H1 (cell line): ENCODE data around the gene PLCB1. TPM values are rescaled to one million over a fixed set of nuclear protein-coding genes. Genes with fewer than 3 reads are reported as not detected.

ENCODE experiments used
- CTCF ChIA-PET: fragments of 300-600 bp; sonication (Branson Sonifier 250); formaldehyde crosslinking; loops from one replicate; lab custom pipeline; 2021; ENCODE audit not compliant: partially characterized antibody; lab: Charles Lee
- POLR2A ChIA-PET: fragments of 300-600 bp; sonication (Branson Sonifier 250); formaldehyde crosslinking; loops from one replicate; lab custom pipeline; 2021; ENCODE audit warnings: inconsistent platforms; ENCODE audit not compliant: partially characterized antibody; lab: Charles Lee
- DNase-seq, 2 experiments: peaks; one replicate each; pipeline versions ENCODE4 v3.0.0 to v3.0.0-alpha.2; 2010 to 2022; ENCODE audit warnings: low spot score in 2 of 2, low read depth in 1 of 2, mixed read lengths in 1 of 2
- FAIRE-seq: peaks from 2 replicates; lab custom pipeline; 2011; peaks lifted over from hg19 to GRCh38; lab: Jason Lieb, UNC
- H2AFZ ChIP-seq: 2 replicates; pipeline ENCODE4 v1.8.1; 2012; ENCODE audit warnings: low read length, inconsistent platforms
- H2AK5ac ChIP-seq: 2 replicates; pipeline ENCODE4 v1.6.1; 2013; ENCODE audit warnings: low read depth, low read length
- H2BK120ac ChIP-seq: replicated peaks from 2 replicates; pipeline ENCODE3; 2013; ENCODE audit warnings: low read depth, low read length, inconsistent platforms
- H2BK12ac ChIP-seq: 2 replicates; pipeline ENCODE4 v1.6.1; 2013; ENCODE audit warnings: low read depth, low read length
- H2BK15ac ChIP-seq: 2 replicates; pipeline ENCODE4 v1.6.1; 2013; ENCODE audit warnings: low read length
- H2BK20ac ChIP-seq: 2 replicates; pipeline ENCODE4 v1.6.1; 2013; ENCODE audit warnings: low read length
- H2BK5ac ChIP-seq: 2 replicates; pipeline ENCODE4 v1.6.1; 2013; ENCODE audit warnings: low read depth, low read length
- H3K14ac ChIP-seq: 2 replicates; pipeline ENCODE4 v1.6.1; 2013; ENCODE audit warnings: inconsistent platforms; ENCODE audit not compliant: insufficient read length
- H3K18ac ChIP-seq: 2 replicates; pipeline ENCODE4 v1.6.1; 2013; ENCODE audit warnings: low read length; ENCODE audit errors: extremely low read depth
- H3K23ac ChIP-seq: 2 replicates; pipeline ENCODE4 v1.6.1; 2013; ENCODE audit warnings: inconsistent platforms; ENCODE audit not compliant: insufficient read length
- H3K23me2 ChIP-seq: 2 replicates; pipeline ENCODE4 v1.6.1; 2013; ENCODE audit warnings: low read depth, low read length
- H3K27ac ChIP-seq: 2 replicates; pipeline ENCODE4 v1.6.1; 2011; ENCODE audit warnings: low read depth, low read length, inconsistent platforms
- H3K27me3 ChIP-seq, 4 experiments: replicated peaks in 1 of 4; 1 replicate in 1 of 4; 2 replicates in 3 of 4; pipeline versions ENCODE4 v1.6.1 to v1.8.1; 2011 to 2013; ENCODE audit warnings: low read length in 3 of 4, mild to moderate bottlenecking in 3 of 4, inconsistent platforms in 2 of 4, mixed read lengths in 2 of 4, moderate library complexity in 1 of 4; ENCODE audit not compliant: control insufficient read depth in 3 of 4, insufficient read depth in 3 of 4; ENCODE audit errors: extremely low read depth in 1 of 4
- H3K36me3 ChIP-seq, 4 experiments: 2 replicates each; pipeline versions ENCODE4 v1.6.1 to v1.8.1; 2011 to 2013; ENCODE audit warnings: mild to moderate bottlenecking in 4 of 4, low read length in 3 of 4, moderate library complexity in 2 of 4, control low read depth in 1 of 4, inconsistent platforms in 1 of 4; ENCODE audit not compliant: insufficient read depth in 4 of 4, control insufficient read depth in 2 of 4
- H3K4ac ChIP-seq: replicated peaks from 2 replicates; pipeline ENCODE3; 2013; ENCODE audit warnings: low read length, low read depth, mixed read lengths, inconsistent platforms; ENCODE audit not compliant: insufficient read length
- H3K4me1 ChIP-seq, 4 experiments: replicated peaks in 1 of 4; 1 replicate in 1 of 4; 2 replicates in 3 of 4; pipeline versions ENCODE4 v1.6.1 to v1.8.1; 2011 to 2013; ENCODE audit warnings: low read length in 3 of 4, inconsistent platforms in 2 of 4, mixed read lengths in 1 of 4; ENCODE audit not compliant: insufficient read depth in 4 of 4, control insufficient read depth in 3 of 4
- H3K4me2 ChIP-seq, 2 experiments: 2 replicates each; pipeline versions ENCODE4 v1.6.1 to v1.8.1; 2011 to 2013; ENCODE audit warnings: low read depth in 2 of 2, low read length in 2 of 2, control low read depth in 1 of 2, inconsistent platforms in 1 of 2, mild to moderate bottlenecking in 1 of 2; ENCODE audit not compliant: insufficient read depth in 1 of 2
- H3K4me3 ChIP-seq, 4 experiments: fragments of 200-600, 300-600 bp in 1 of 4; sonication (generic), shearing (Covaris generic), sonication (Bioruptor Twin) in 1 of 4; 2 replicates each; pipeline versions ENCODE4 v1.5.1 to v1.8.1; 2011 to 2016; ENCODE audit warnings: low read length in 4 of 4, low read depth in 3 of 4, control low read depth in 2 of 4, inconsistent platforms in 2 of 4, mild to moderate bottlenecking in 2 of 4, mixed read lengths in 1 of 4, moderate library complexity in 1 of 4; ENCODE audit not compliant: insufficient read depth in 2 of 4; ENCODE audit errors: extremely low read depth in 1 of 4
- H3K56ac ChIP-seq: replicated peaks from 2 replicates; pipeline ENCODE3; 2013; ENCODE audit warnings: low read depth, mild to moderate bottlenecking, mixed read lengths, low read length, inconsistent platforms; ENCODE audit not compliant: insufficient read length
- H3K79me1 ChIP-seq: 2 replicates; pipeline ENCODE4 v1.6.1; 2013; ENCODE audit warnings: low read depth, low read length, control low read depth
- H3K79me2 ChIP-seq, 2 experiments: 2 replicates each; pipeline versions ENCODE4 v1.6.1 to v1.8.1; 2012 to 2013; ENCODE audit warnings: low read length in 2 of 2, mild to moderate bottlenecking in 2 of 2, inconsistent platforms in 1 of 2; ENCODE audit not compliant: insufficient read depth in 2 of 2, control insufficient read depth in 1 of 2
- H3K9ac ChIP-seq, 4 experiments: replicated peaks in 1 of 4; 1 replicate in 1 of 4; 2 replicates in 3 of 4; pipeline versions ENCODE4 v1.6.1 to v1.8.1; 2011 to 2013; ENCODE audit warnings: low read depth in 3 of 4, low read length in 3 of 4, control low read depth in 2 of 4, mild to moderate bottlenecking in 2 of 4, moderate library complexity in 2 of 4, inconsistent platforms in 1 of 4; ENCODE audit errors: extremely low read depth in 1 of 4
- H3K9me3 ChIP-seq, 2 experiments: 2 replicates each; pipeline versions ENCODE4 v1.6.1 to v1.8.1; 2012 to 2013; ENCODE audit warnings: mild to moderate bottlenecking in 2 of 2, moderate library complexity in 2 of 2, control low read depth in 1 of 2, inconsistent platforms in 1 of 2, low read depth in 1 of 2, low read length in 1 of 2, mixed read lengths in 1 of 2; ENCODE audit not compliant: insufficient read depth in 2 of 2
- H4K20me1 ChIP-seq, 2 experiments: replicated peaks in 1 of 2; 2 replicates each; pipeline versions ENCODE3 to v1.8.1; 2011 to 2013; ENCODE audit warnings: inconsistent platforms in 2 of 2, low read length in 2 of 2, mild to moderate bottlenecking in 1 of 2; ENCODE audit not compliant: insufficient read depth in 2 of 2, control insufficient read depth in 1 of 2
- H4K5ac ChIP-seq: 2 replicates; pipeline ENCODE4 v1.6.1; 2013; ENCODE audit warnings: low read length, low read depth, mixed read lengths, inconsistent platforms; ENCODE audit not compliant: insufficient read length
- H4K8ac ChIP-seq: 2 replicates; pipeline ENCODE4 v1.8.0; 2013; ENCODE audit warnings: mild to moderate bottlenecking, moderate library complexity, low read length, inconsistent platforms; ENCODE audit not compliant: insufficient read depth; ENCODE audit errors: extremely low read depth
- H4K91ac ChIP-seq: replicated peaks from 2 replicates; pipeline ENCODE3; 2013; ENCODE audit warnings: low read length, mixed read lengths, inconsistent platforms; ENCODE audit not compliant: insufficient read length
- ASH2L ChIP-seq: fragments of 200-600, 300-600 bp; sonication (generic); IDR thresholded peaks from one replicate; pipeline ENCODE4 v1.7.1; 2017; ENCODE audit warnings: low read length
- ATF3 ChIP-seq: IDR thresholded peaks from 2 replicates; pipeline ENCODE4 v1.6.1; 2011; ENCODE audit warnings: low read depth, mild to moderate bottlenecking, low read length; ENCODE audit not compliant: insufficient read depth
- BACH1 ChIP-seq: IDR thresholded peaks from 2 replicates; pipeline ENCODE4 v1.6.1; 2012; ENCODE audit warnings: low read length, improper control_type of control experiment
- CEBPB ChIP-seq: IDR thresholded peaks from 2 replicates; pipeline ENCODE4 v1.6.1; 2012; ENCODE audit warnings: low read depth, low read length
- HDAC2 ChIP-seq, 2 experiments: fragments of 300-600 bp in 1 of 2; sonication (generic) in 1 of 2; IDR thresholded peaks; 2 replicates each; pipeline ENCODE4 v1.6.1; 2011 to 2012; ENCODE audit warnings: low read depth in 2 of 2, low read length in 2 of 2, mild to moderate bottlenecking in 2 of 2, moderate library complexity in 2 of 2, borderline replicate concordance in 1 of 2, inconsistent platforms in 1 of 2
- HDAC6 ChIP-seq: IDR thresholded peaks from one replicate; pipeline ENCODE4 v1.7.1; 2012; ENCODE audit warnings: low read depth, mild to moderate bottlenecking, inconsistent platforms, low read length, moderate library complexity
- MAFK ChIP-seq: IDR thresholded peaks from 2 replicates; pipeline ENCODE4 v1.6.1; 2012; ENCODE audit warnings: low read depth, mild to moderate bottlenecking, improper control_type of control experiment, low read length
- MAX ChIP-seq: IDR thresholded peaks from 2 replicates; pipeline ENCODE4 v1.6.1; 2012; ENCODE audit warnings: inconsistent platforms
- NRF1 ChIP-seq: IDR thresholded peaks from 2 replicates; pipeline ENCODE4 v1.6.1; 2011; ENCODE audit warnings: mild to moderate bottlenecking, low read depth, low read length, improper control_type of control experiment
- PHF8 ChIP-seq: fragments of 200-600 bp; sonication (generic); conservative IDR thresholded peaks from 2 replicates; pipeline ENCODE4 v1.7.1; 2012; ENCODE audit warnings: low read depth, mild to moderate bottlenecking, inconsistent platforms, low read length, moderate library complexity
- POLR2A ChIP-seq, 2 experiments: IDR thresholded peaks; 1 replicate in 1 of 2; 2 replicates in 1 of 2; pipeline ENCODE4 v1.6.1; 2011; ENCODE audit warnings: low read depth in 2 of 2, low read length in 2 of 2, mild to moderate bottlenecking in 2 of 2; ENCODE audit errors: control extremely low read depth in 1 of 2
- SIN3A ChIP-seq, 2 experiments: IDR thresholded peaks in 1 of 2; conservative IDR thresholded peaks in 1 of 2; 2 replicates each; pipeline ENCODE4 v1.6.1; 2011 to 2012; ENCODE audit warnings: low read length in 2 of 2, improper control_type of control experiment in 1 of 2, low read depth in 1 of 2, mild to moderate bottlenecking in 1 of 2
- SUZ12 ChIP-seq: fragments of 200-600 bp; sonication (generic); IDR thresholded peaks from 2 replicates; pipeline ENCODE4 v1.6.1; 2012; ENCODE audit warnings: mild to moderate bottlenecking, inconsistent platforms, low read length, moderate library complexity, mixed read lengths
- TEAD4 ChIP-seq: IDR thresholded peaks from 2 replicates; pipeline ENCODE4 v1.6.1; 2012; ENCODE audit warnings: low read depth, low read length, inconsistent platforms, mixed read lengths
- WGBS, 2 experiments: shearing (Covaris generic) in 1 of 2; methylation state at CpG; one replicate each; pipeline versions ENCODE4 v1.1.6 to v1.1.7; 2013 to 2015; ENCODE audit warnings: low lambda C conversion rate in 2 of 2, mixed read lengths in 2 of 2, inconsistent platforms in 1 of 2, low coverage in 1 of 2, missing lambda C conversion rate in 1 of 2; ENCODE audit not compliant: insufficient replicate concordance in 2 of 2, insufficient coverage in 1 of 2, insufficient read length in 1 of 2; ENCODE audit errors: extremely low coverage in 1 of 2, missing lambda C conversion rate in 1 of 2; 5-methylcytosine and 5-hydroxymethylcytosine counted together
- polyA plus RNA-seq, 7 experiments: library from polyadenylated mRNA; depleted of rRNA in 3 of 7; stranded (reverse) in 5 of 7; unstranded in 2 of 7; fragments of >200 nt in 5 of 7; fragments of 200-250 nt in 2 of 7; gene quantifications; 1 replicate in 5 of 7; 2 replicates in 1 of 7; 4 replicates in 1 of 7; pipeline versions ENCODE4 v1.2.1 to v1.2.3, GENCODE V29; 2011 to 2013; ENCODE audit warnings: missing spikeins in 2 of 7, mixed read lengths in 2 of 7
- total RNA-seq: library from RNA; stranded (reverse); fragmentation: NEBNext Ultra II Directional; extraction: Animal tissue kit (Norgen Biotek cat#: 25700); gene quantifications from 2 replicates; pipeline ENCODE4 v1.2.1, GENCODE V29; 2021

The PLCB1 gene
- total and polyA plus RNA-seq, 2 of the 8 experiments (the other 6 are each of a cell fraction or from before 2014, with no cell fraction given), result 2.6 to 9.1 TPM

GRCh38 chr20:8155812-8156211 lies 23.7 kb downstream of the PLCB1 start:
- H3K79me2 ChIP-seq, result no peaks in the 10 kb centered on the region
- no peak overlapping the region for H4K8ac ChIP-seq
- no peak overlapping the region for H4K91ac ChIP-seq
- no peak overlapping the region for H3K14ac ChIP-seq
- no peak overlapping the region for H2AFZ ChIP-seq
- POLR2A ChIA-PET, result no interaction called here
- no peaks in the 10 kb centered on the region for H4K20me1 ChIP-seq
- no peak overlapping the region for H3K56ac ChIP-seq
- no peaks in the 10 kb centered on the region for H3K27me3 ChIP-seq
- H2AK5ac ChIP-seq, result no peak overlapping the region
- H4K5ac ChIP-seq, result no peak overlapping the region
- TF ChIP-seq BACH1, result no peak
- no peak for TF ChIP-seq TEAD4
- TF ChIP-seq MAFK, result no peak
- TF ChIP-seq HDAC6, result no peak
- no peak for TF ChIP-seq HDAC2 (IDR thresholded peaks at IDR 0.05; ENCODE audit: borderline replicate concordance in 1 of 2, low read depth in 2 of 2, low read length in 2 of 2)
- TF ChIP-seq MAX, result no peak
- no peak for TF ChIP-seq ASH2L
- no peak for TF ChIP-seq SIN3A (conservative IDR thresholded peaks at IDR 0.05 in 1 of 2, IDR thresholded peaks at IDR 0.05 in 1 of 2; ENCODE audit: low read depth in 1 of 2, low read length in 2 of 2)
- no peak for TF ChIP-seq SUZ12
- TF ChIP-seq ATF3, result no peak
- TF ChIP-seq POLR2A (IDR thresholded peaks at IDR 0.05; ENCODE audit: control extremely low read depth in 1 of 2, low read depth in 2 of 2, low read length in 2 of 2), result no peak
- TF ChIP-seq CEBPB, result no peak
- no peak for TF ChIP-seq PHF8
- no peak for TF ChIP-seq NRF1
- 88% methylated on average over 2 of the region's 2 CpGs; no CpG with 5 or more reads in 1 of the 2 experiments for WGBS, 2 experiments
- H3K9ac ChIP-seq, result no peak overlapping the region
- H3K36me3 ChIP-seq, result no peaks in the 10 kb centered on the region
- H3K23me2 ChIP-seq, result no peaks in the 10 kb centered on the region
- no peaks in the 10 kb centered on the region for H3K79me1 ChIP-seq
- H3K9me3 ChIP-seq, result peaks cover 9 to 13% of the 10 kb centered on the region in 2 experiments
- H2BK15ac ChIP-seq, result no peak overlapping the region
- H3K4ac ChIP-seq, result no peak overlapping the region
- CTCF ChIA-PET, result interaction anchor here (0.5 kb wide), 1 partner anchor 165 kb away, joined by 3 read pairs; no protein-coding TSS in a partner anchor
- FAIRE-seq (no peak), DNase-seq (no peak)
- H2BK5ac ChIP-seq, result no peak overlapping the region
- no peak overlapping the region for H3K27ac ChIP-seq
- no peak overlapping the region for H2BK12ac ChIP-seq
- H3K18ac ChIP-seq, result no peak overlapping the region
- no peak overlapping the region for H3K23ac ChIP-seq
- no peak overlapping the region for H2BK20ac ChIP-seq
- H2BK120ac ChIP-seq, result no peak overlapping the region
- no peak overlapping the region for H3K4me3 ChIP-seq
- H3K4me1 ChIP-seq, result no peaks in the 10 kb centered on the region; a peak in 1 of 7 replicates
- H3K4me2 ChIP-seq, result no peak overlapping the region
